HEK293 (cell line): ENCODE results near the gene GBF1.

ENCODE experiments used
- BCL11B ChIP-seq: fragments of 450-650 bp; formaldehyde crosslinking; IDR thresholded peaks from 2 replicates; pipeline ENCODE4 v1.5.1; 2016; ENCODE audit warnings: low read depth, missing biosample characterization, missing genetic modification characterization
- GLI2 ChIP-seq: fragments of 450-650 bp; formaldehyde crosslinking; IDR thresholded peaks from 2 replicates; pipeline ENCODE4; 2017; ENCODE audit warnings: missing biosample characterization, missing genetic modification characterization, low read depth, borderline replicate concordance
- HOXC10 ChIP-seq: sonication (generic); formaldehyde crosslinking; IDR thresholded peaks from 2 replicates; pipeline ENCODE4 v1.8.1; 2023; ENCODE audit warnings: mild to moderate bottlenecking, missing genetic modification reagents
- KLF10 ChIP-seq: fragments of 450-650 bp; IDR thresholded peaks from 2 replicates; pipeline ENCODE4 v1.5.1; 2018; ENCODE audit warnings: missing biosample characterization, mild to moderate bottlenecking, missing genetic modification characterization
- OVOL3 ChIP-seq: fragments of 450-650 bp; formaldehyde crosslinking; IDR thresholded peaks from 2 replicates; pipeline ENCODE4 v1.5.1; 2016; ENCODE audit warnings: missing biosample characterization, missing genetic modification characterization
- PRDM10 ChIP-seq: fragments of 450-650 bp; formaldehyde crosslinking; IDR thresholded peaks from 2 replicates; pipeline ENCODE4 v1.5.1; 2016; ENCODE audit warnings: missing biosample characterization, missing genetic modification characterization
- SP2 ChIP-seq: fragments of 450-650 bp; formaldehyde crosslinking; IDR thresholded peaks from 2 replicates; pipeline ENCODE4 v1.5.1; 2016; ENCODE audit warnings: missing biosample characterization, missing genetic modification characterization
- SP3 ChIP-seq: fragments of 450-650 bp; formaldehyde crosslinking; IDR thresholded peaks from 2 replicates; pipeline ENCODE4 v1.5.1; 2016; ENCODE audit warnings: missing biosample characterization, missing genetic modification characterization
- SP7 ChIP-seq: fragments of 450-650 bp; formaldehyde crosslinking; IDR thresholded peaks from 2 replicates; pipeline ENCODE4 v1.5.1; 2016; ENCODE audit warnings: missing biosample characterization, missing genetic modification characterization
- YY1 ChIP-seq: fragments of 450-650 bp; formaldehyde crosslinking; IDR thresholded peaks from 2 replicates; pipeline ENCODE4 v1.5.1; 2018; ENCODE audit warnings: missing biosample characterization, missing genetic modification characterization
- ZBTB1 ChIP-seq: fragments of 450-650 bp; formaldehyde crosslinking; IDR thresholded peaks from 2 replicates; pipeline ENCODE4 v1.5.1; 2016; ENCODE audit warnings: missing biosample characterization, missing genetic modification characterization
- ZBTB8A ChIP-seq: fragments of 450-650 bp; formaldehyde crosslinking; IDR thresholded peaks from 2 replicates; pipeline ENCODE4 v1.5.1; 2016; ENCODE audit warnings: missing biosample characterization, missing genetic modification characterization
- ZEB2 ChIP-seq: fragments of 450-650 bp; formaldehyde crosslinking; IDR thresholded peaks from 2 replicates; pipeline ENCODE4 v1.5.1; 2016; ENCODE audit warnings: missing biosample characterization, missing genetic modification characterization
- ZFHX2 ChIP-seq: fragments of 450-650 bp; formaldehyde crosslinking; conservative IDR thresholded peaks from 2 replicates; pipeline ENCODE4 v1.5.1; 2016; ENCODE audit warnings: missing biosample characterization, missing genetic modification characterization
- ZFP37 ChIP-seq: fragments of 450-650 bp; formaldehyde crosslinking; IDR thresholded peaks from 2 replicates; pipeline ENCODE4 v1.5.1; 2016; ENCODE audit warnings: missing biosample characterization, missing genetic modification characterization
- ZFP41 ChIP-seq: fragments of 450-650 bp; formaldehyde crosslinking; IDR thresholded peaks from 2 replicates; pipeline ENCODE4 v1.5.1; 2016; ENCODE audit warnings: missing biosample characterization, missing genetic modification characterization, borderline replicate concordance
- ZFP69B ChIP-seq: fragments of 450-650 bp; formaldehyde crosslinking; IDR thresholded peaks from 2 replicates; pipeline ENCODE4 v1.5.1; 2016; ENCODE audit warnings: missing biosample characterization, missing genetic modification characterization
- ZNF112 ChIP-seq: fragments of 450-650 bp; formaldehyde crosslinking; IDR thresholded peaks from 2 replicates; pipeline ENCODE4 v1.5.0; 2017; ENCODE audit warnings: missing biosample characterization, missing genetic modification characterization
- ZNF133 ChIP-seq: fragments of 450-650 bp; formaldehyde crosslinking; IDR thresholded peaks from 2 replicates; pipeline ENCODE4 v1.5.1; 2016; ENCODE audit warnings: missing biosample characterization, missing genetic modification characterization
- ZNF184 ChIP-seq: fragments of 450-650 bp; IDR thresholded peaks from 2 replicates; pipeline ENCODE4 v1.5.1; 2018; ENCODE audit warnings: missing biosample characterization, mild to moderate bottlenecking, missing genetic modification characterization
- ZNF214 ChIP-seq: fragments of 450-650 bp; formaldehyde crosslinking; IDR thresholded peaks from 2 replicates; pipeline ENCODE4 v1.5.1; 2017; ENCODE audit warnings: missing biosample characterization, mild to moderate bottlenecking, missing genetic modification characterization, borderline replicate concordance
- ZNF23 ChIP-seq: fragments of 450-650 bp; formaldehyde crosslinking; IDR thresholded peaks from 2 replicates; pipeline ENCODE4 v1.5.1; 2016; ENCODE audit warnings: missing biosample characterization, missing genetic modification characterization, borderline replicate concordance
- ZNF266 ChIP-seq: fragments of 450-650 bp; formaldehyde crosslinking; IDR thresholded peaks from 2 replicates; pipeline ENCODE4 v1.5.1; 2016; ENCODE audit warnings: missing biosample characterization, missing genetic modification characterization, low read depth
- ZNF274 ChIP-seq, 2 experiments: fragments of 200-500 bp in 1 of 2; fragments of 450-650 bp in 1 of 2; sonication (Bioruptor generic) in 1 of 2; formaldehyde crosslinking in 1 of 2; IDR thresholded peaks; 2 replicates each; pipeline versions ENCODE4 v1.5.1 to v1.6.1; 2014 to 2016; ENCODE audit warnings: borderline replicate concordance in 1 of 2, inconsistent platforms in 1 of 2, low read length in 1 of 2, missing biosample characterization in 1 of 2, missing genetic modification characterization in 1 of 2
- ZNF433 ChIP-seq: fragments of 450-650 bp; formaldehyde crosslinking; IDR thresholded peaks from 2 replicates; pipeline ENCODE4 v1.5.1; 2016; ENCODE audit warnings: missing biosample characterization, missing genetic modification characterization, low read depth
- ZNF473 ChIP-seq: fragments of 450-650 bp; formaldehyde crosslinking; IDR thresholded peaks from 2 replicates; pipeline ENCODE4 v1.5.1; 2017; ENCODE audit warnings: missing biosample characterization, missing genetic modification characterization
- ZNF48 ChIP-seq: fragments of 450-650 bp; formaldehyde crosslinking; IDR thresholded peaks from 2 replicates; pipeline ENCODE4 v1.5.1; 2016; ENCODE audit warnings: missing biosample characterization, missing genetic modification characterization
- ZNF488 ChIP-seq: fragments of 450-650 bp; formaldehyde crosslinking; IDR thresholded peaks from 2 replicates; pipeline ENCODE4 v1.5.1; 2016; ENCODE audit warnings: missing biosample characterization, missing genetic modification characterization
- ZNF548 ChIP-seq: fragments of 450-650 bp; formaldehyde crosslinking; IDR thresholded peaks from 2 replicates; pipeline ENCODE4 v1.5.1; 2016; ENCODE audit warnings: missing biosample characterization, missing genetic modification characterization
- ZNF596 ChIP-seq: fragments of 450-650 bp; IDR thresholded peaks from 2 replicates; pipeline ENCODE4 v1.5.0; 2018; ENCODE audit warnings: missing biosample characterization, mild to moderate bottlenecking, missing genetic modification characterization, moderate library complexity
- ZNF670 ChIP-seq: fragments of 450-650 bp; formaldehyde crosslinking; IDR thresholded peaks from 2 replicates; pipeline ENCODE4 v1.5.1; 2016; ENCODE audit warnings: missing biosample characterization, missing genetic modification characterization, low read depth
- ZNF776 ChIP-seq: fragments of 450-650 bp; formaldehyde crosslinking; IDR thresholded peaks from 2 replicates; pipeline ENCODE4 v1.5.0; 2017; ENCODE audit warnings: missing biosample characterization, missing genetic modification characterization, borderline replicate concordance
- ZNF830 ChIP-seq: fragments of 450-650 bp; IDR thresholded peaks from 2 replicates; pipeline ENCODE4 v1.5.0; 2018; ENCODE audit warnings: missing biosample characterization, missing genetic modification characterization, low read depth, mild to moderate bottlenecking, moderate library complexity
- ZNF843 ChIP-seq: fragments of 450-650 bp; formaldehyde crosslinking; IDR thresholded peaks from 2 replicates; pipeline ENCODE4 v1.5.1; 2016; ENCODE audit warnings: missing biosample characterization, missing genetic modification characterization
- TF ChIP-seq, protein P1 (sequence below): fragments of 450-650 bp; formaldehyde crosslinking; IDR thresholded peaks from 2 replicates; pipeline ENCODE4; 2016; ENCODE audit warnings: missing biosample characterization, missing genetic modification characterization
- TF ChIP-seq, protein P2 (sequence below): fragments of 450-650 bp; formaldehyde crosslinking; IDR thresholded peaks from 2 replicates; pipeline ENCODE4 v1.5.1; 2017; ENCODE audit warnings: missing biosample characterization, missing genetic modification characterization

Gene GBF1

GRCh38 chr10:102230264-102230860 lies 15.0 kb upstream of the GBF1 start (continued):
- TF ChIP-seq, protein P1, sequence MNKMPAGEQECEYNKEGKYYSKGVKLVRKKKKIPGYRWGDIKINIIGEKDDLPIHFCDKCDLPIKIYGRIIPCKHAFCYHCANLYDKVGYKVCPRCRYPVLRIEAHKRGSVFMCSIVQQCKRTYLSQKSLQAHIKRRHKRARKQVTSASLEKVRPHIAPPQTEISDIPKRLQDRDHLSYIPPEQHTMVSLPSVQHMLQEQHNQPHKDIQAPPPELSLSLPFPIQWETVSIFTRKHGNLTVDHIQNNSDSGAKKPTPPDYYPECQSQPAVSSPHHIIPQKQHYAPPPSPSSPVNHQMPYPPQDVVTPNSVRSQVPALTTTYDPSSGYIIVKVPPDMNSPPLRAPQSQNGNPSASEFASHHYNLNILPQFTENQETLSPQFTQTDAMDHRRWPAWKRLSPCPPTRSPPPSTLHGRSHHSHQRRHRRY = no peak
- TF ChIP-seq ZNF670 (tag by site-specific recombination) = no peak
- peak; percentile 89 for TF ChIP-seq ZFHX2 (tag by site-specific recombination)
- TF ChIP-seq ZBTB1 (tag by site-specific recombination) = no peak
- peak; percentile 60; the same call in 1 of the 2 replicates for TF ChIP-seq ZNF596
- peak; percentile 91 for TF ChIP-seq SP7 (tag by site-specific recombination)
- peak; percentile 91 for TF ChIP-seq SP3 (tag by site-specific recombination)
- no peak for TF ChIP-seq ZFP41
- peak; percentile 75 for TF ChIP-seq SP2 (tag by site-specific recombination)
- peak; percentile 93 for TF ChIP-seq BCL11B
- TF ChIP-seq ZNF843 = peak; percentile 60
- peak; percentile 47 for TF ChIP-seq KLF10 (tag by site-specific recombination)
- TF ChIP-seq, protein P2, sequence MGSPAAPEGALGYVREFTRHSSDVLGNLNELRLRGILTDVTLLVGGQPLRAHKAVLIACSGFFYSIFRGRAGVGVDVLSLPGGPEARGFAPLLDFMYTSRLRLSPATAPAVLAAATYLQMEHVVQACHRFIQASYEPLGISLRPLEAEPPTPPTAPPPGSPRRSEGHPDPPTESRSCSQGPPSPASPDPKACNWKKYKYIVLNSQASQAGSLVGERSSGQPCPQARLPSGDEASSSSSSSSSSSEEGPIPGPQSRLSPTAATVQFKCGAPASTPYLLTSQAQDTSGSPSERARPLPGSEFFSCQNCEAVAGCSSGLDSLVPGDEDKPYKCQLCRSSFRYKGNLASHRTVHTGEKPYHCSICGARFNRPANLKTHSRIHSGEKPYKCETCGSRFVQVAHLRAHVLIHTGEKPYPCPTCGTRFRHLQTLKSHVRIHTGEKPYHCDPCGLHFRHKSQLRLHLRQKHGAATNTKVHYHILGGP (tag by site-specific recombination) = no peak
- no peak for TF ChIP-seq ZNF23 (tag by site-specific recombination)
- no peak for TF ChIP-seq ZNF112 (tag by site-specific recombination)
- TF ChIP-seq ZNF274 (IDR thresholded peaks at IDR 0.05; ENCODE audit: low read length) = no peak
- no peak for TF ChIP-seq ZNF274 (tag by site-specific recombination; IDR thresholded peaks at IDR 0.05; ENCODE audit: borderline replicate concordance)
- TF ChIP-seq GLI2 = no peak
- no peak for TF ChIP-seq ZNF266
- TF ChIP-seq ZNF830 = no peak
- no peak for TF ChIP-seq ZNF133
- no peak for TF ChIP-seq ZNF433 (tag by site-specific recombination)
- peak; percentile 28; the same call in 1 of the 2 replicates for TF ChIP-seq ZBTB8A
- peak; percentile 89 for TF ChIP-seq ZEB2
- TF ChIP-seq OVOL3 (tag by site-specific recombination) = no peak
- TF ChIP-seq ZNF473 (tag by site-specific recombination) = no peak
- no peak for TF ChIP-seq ZNF184 (tag by site-specific recombination)
- no peak; the same call in none of the 2 replicates for TF ChIP-seq YY1 (tag by site-specific recombination)
- peak; percentile 21; the same call in 1 of the 2 replicates for TF ChIP-seq ZFP69B (tag by site-specific recombination)
- TF ChIP-seq ZNF548 (tag by site-specific recombination) = no peak
- TF ChIP-seq PRDM10 = peak; percentile 97
- TF ChIP-seq ZNF488 (tag by site-specific recombination) = no peak
- TF ChIP-seq ZNF776 (tag by site-specific recombination) = no peak
- TF ChIP-seq HOXC10 (CRISPR knock-in tag) = no peak
- no peak for TF ChIP-seq ZNF48 (tag by site-specific recombination)
- no peak for TF ChIP-seq ZNF214
- no peak for TF ChIP-seq ZFP37
